A549 (cell line): Measurements from ENCODE around the gene ADAMTS19.

ENCODE experiments used
- CEBPB ChIP-seq, 2 experiments: fragments of >200 bp in 1 of 2; sonication (Bioruptor Twin) in 1 of 2; formaldehyde crosslinking in 1 of 2; IDR thresholded peaks; 2 replicates each; pipeline ENCODE4 v1.6.1; 2012 to 2016
- POLR2A ChIP-seq: IDR thresholded peaks from 2 replicates; pipeline ENCODE4 v1.6.1; 2012; ENCODE audit warnings: mild to moderate bottlenecking, low read length
- TF ChIP-seq, protein P1 (sequence below): fragments of >200 bp; sonication (Bioruptor Twin); formaldehyde crosslinking; IDR thresholded peaks from 3 replicates; pipeline ENCODE4 v1.5.1; 2016
- TF ChIP-seq, protein P2 (sequence below): IDR thresholded peaks from 2 replicates; pipeline ENCODE4 v1.6.1; 2012

DNA sequence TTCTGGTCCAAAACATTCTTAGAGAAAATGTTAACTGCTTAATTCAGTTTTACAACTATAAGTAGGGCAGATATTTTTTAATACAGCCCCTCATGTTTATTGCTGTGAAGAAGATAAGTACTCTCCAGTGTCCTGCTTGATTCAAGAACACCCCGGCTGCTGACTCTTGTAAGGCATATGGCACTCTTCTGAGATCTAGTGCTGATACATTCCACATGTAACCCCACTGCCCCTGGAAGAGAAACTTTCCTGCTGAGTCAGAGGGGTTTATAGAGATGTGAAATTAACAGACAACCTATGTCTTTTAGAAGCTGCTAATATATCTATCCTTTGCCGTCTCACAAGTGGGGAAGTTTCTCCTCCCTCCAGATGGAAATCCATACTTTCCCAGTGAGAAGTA lies 286.8 kb downstream of the ADAMTS19 start:
- TF ChIP-seq CEBPB (IDR thresholded peaks at IDR 0.05), result no peak
- TF ChIP-seq, protein P1, sequence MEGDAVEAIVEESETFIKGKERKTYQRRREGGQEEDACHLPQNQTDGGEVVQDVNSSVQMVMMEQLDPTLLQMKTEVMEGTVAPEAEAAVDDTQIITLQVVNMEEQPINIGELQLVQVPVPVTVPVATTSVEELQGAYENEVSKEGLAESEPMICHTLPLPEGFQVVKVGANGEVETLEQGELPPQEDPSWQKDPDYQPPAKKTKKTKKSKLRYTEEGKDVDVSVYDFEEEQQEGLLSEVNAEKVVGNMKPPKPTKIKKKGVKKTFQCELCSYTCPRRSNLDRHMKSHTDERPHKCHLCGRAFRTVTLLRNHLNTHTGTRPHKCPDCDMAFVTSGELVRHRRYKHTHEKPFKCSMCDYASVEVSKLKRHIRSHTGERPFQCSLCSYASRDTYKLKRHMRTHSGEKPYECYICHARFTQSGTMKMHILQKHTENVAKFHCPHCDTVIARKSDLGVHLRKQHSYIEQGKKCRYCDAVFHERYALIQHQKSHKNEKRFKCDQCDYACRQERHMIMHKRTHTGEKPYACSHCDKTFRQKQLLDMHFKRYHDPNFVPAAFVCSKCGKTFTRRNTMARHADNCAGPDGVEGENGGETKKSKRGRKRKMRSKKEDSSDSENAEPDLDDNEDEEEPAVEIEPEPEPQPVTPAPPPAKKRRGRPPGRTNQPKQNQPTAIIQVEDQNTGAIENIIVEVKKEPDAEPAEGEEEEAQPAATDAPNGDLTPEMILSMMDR, result no peak
- no peak for TF ChIP-seq POLR2A
- TF ChIP-seq, protein P2, sequence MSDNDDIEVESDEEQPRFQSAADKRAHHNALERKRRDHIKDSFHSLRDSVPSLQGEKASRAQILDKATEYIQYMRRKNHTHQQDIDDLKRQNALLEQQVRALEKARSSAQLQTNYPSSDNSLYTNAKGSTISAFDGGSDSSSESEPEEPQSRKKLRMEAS, result no peak
